Activated CD8-positive, alpha-beta memory T cell treated with anti-CD3 and anti-CD28 coated beads, Interleukin-2, amount 50 U/mL, for 1 hour (primary cell): ENCODE results near the gene USP7.

Experiments used
- DNase-seq: peaks from one replicate; pipeline ENCODE4 v3.0.0-alpha.2; 2020; ENCODE audit errors: extremely low read depth

The USP7 gene

GRCh38 chr16:8900343-8900742, 63.4 kb downstream of the USP7 start:
- DNase-seq = no peak

- DNase-seq = no peak
Observed at GRCh38 chr16:8899709-8900317, 63.9 kb downstream of the USP7 start.

DNA sequence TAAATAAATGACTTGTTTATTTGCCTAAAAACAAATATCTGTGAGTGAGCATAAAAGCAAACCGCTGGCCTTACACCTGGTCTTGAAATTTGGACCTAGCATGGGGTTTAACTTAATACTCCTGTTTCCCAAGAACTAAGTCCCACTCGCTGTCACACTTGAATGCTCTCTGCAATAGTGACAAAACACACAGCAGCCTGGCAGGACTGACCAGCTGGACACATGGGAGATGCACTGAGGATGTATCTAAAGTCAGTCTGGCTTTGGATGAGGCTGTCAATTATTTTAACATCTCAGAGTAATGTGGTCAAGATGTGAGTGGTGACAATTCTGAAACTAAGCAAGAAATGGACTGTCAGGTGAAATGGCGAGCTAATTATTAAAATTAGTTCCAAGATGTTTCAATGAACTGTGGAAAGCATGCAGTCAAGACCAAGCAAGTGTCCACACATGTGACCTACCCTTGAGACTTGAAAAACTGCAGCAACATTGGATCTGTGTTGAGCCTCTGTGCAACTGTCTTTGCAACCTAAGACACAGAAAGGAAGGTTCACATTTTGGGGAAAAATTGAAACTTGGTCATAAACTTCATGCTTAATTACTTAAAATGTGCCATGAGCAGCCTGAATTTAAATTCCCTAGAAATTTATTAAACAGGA, 64.9 kb downstream of the USP7 start:
- DNase-seq = no peak

DNA sequence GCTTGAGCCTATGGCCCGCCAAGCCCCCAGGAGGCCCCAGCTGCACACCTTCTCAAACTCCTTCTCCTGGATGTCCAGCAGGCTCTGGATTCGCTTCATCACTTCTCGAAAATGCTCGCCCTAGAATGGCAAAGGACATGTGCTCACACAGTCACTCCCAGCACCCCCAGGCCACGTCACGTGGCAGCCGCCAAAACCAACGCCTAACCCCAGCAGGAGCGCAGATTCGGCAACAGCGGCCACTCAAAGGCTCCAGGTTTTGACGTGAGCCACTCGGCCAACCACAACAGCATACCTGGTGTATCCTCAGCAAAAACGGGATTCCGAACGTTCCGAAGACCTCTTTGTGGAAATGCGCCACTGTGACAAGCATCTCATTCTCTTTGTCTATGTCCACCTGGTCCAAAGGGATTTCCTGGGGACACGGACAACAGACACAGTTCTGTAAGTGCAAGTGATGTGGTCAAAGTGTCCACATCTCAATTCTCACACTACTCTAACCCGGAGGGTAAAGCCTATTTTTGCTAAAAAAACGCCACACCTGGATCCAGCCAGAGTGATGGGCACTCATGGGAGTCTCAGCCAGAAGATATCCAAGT, 68.9 kb downstream of the USP7 start:
- DNase-seq = no peak

- no peak for DNase-seq
Observed at GRCh38 chr16:8893976-8894690, 69.6 kb downstream of the USP7 start.

DNA sequence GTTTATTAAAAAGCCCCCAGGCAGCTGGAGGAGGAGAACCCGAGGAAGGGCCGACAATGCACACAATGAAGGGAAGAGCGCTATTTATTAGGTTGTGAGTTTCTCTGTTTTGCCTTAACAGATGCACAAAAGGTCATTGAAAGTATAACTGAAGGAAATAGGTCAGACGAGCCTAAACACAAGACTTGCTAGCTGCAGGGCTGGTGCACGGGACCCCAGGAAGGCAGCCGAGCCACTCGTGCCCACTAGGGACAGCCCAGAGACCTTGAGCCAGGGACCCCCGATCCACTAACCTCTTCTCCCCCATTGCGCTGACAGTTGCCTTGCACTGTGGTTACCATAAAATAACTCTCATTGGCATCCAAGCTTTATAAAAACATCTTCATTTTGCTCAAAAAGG, 70.3 kb downstream of the USP7 start:
- DNase-seq = no peak

- DNase-seq = no peak
Observed at GRCh38 chr16:8892101-8892575, 71.6 kb downstream of the USP7 start.

DNA sequence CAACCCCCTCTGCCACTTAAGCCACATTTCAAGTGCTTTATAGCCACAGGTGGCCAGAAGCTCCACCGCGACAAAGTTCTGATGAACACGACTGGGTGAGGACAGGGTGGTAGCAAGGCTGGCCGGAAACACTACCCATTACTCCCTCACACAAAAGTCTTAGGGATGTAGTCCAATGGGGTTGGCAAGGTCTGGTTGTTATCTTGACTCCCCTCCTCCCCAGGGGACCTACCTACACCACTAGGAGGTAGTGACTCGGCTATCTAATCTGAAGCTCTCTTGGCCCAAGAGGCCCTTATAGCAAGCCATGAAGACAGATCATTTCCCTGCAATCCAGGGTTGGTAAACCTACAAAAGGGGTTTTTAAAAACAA, 73.2 kb downstream of the USP7 start:
- no peak for DNase-seq

GRCh38 chr16:8889893-8890548, 73.7 kb downstream of the USP7 start:
- no peak for DNase-seq

- DNase-seq = no peak
Observed at GRCh38 chr16:8888951-8889892, 74.5 kb downstream of the USP7 start.

- DNase-seq = no peak
Observed at GRCh38 chr16:8887952-8888560, 75.7 kb downstream of the USP7 start.

DNA sequence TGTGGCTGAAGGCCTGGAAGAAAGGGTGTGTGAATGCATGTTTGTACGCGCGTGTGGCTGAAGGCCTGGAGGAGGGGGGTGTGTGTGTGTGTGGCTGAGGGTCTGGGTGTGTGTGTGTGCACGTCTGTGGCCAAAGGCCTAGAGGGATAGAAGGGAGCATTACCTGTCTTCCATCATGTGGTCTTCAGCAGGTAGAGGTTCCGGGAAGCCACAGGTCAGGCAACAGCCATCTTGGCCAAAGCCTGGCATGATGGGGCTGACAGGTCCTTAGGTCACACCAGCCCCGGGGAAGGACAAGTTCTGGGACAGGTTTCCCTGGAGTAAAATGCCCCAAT, 76.3 kb downstream of the USP7 start:
- DNase-seq = no peak

DNA sequence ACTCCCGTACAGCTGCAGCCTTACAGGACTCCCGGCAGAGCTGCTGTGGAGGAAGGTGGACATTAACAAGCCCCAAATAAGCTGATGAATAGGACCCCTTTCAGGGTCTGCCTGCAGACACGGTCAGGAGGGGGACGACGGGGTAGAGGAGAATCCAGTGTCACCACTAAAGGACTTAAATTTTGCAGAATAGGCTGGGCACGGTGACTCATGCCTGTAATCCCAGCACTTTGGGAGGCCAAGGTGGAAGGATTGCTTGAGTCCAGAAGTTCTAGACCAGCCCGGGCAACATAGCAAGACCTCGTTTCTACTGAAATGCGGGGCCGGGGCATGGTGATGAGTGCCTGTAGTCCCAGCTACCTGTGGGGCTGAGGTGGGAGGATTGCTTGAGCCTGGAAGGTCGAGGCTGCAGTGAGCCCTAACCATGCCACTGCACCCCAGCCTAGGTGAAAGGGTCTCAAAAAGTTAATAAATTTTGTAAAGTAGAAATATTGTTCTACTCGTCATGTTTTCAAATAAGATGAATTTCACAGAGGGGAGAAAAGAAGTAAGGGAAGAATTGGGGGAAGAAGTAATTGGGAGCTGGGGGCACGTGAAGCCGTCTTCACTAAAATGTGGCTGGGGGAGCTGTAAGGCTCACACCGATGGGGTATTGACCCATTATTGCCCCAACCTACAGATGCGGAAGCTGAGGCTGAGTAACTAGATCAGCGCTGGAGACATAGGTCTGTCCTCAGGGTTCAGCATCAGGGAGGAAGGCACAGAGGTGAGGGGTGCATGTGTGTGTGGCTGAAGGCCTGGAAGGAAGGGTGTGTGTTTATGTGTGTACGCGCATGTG, 76.9 kb downstream of the USP7 start:
- DNase-seq = no peak

GRCh38 chr16:8885674-8886592, 77.8 kb downstream of the USP7 start:
- no peak for DNase-seq

DNA sequence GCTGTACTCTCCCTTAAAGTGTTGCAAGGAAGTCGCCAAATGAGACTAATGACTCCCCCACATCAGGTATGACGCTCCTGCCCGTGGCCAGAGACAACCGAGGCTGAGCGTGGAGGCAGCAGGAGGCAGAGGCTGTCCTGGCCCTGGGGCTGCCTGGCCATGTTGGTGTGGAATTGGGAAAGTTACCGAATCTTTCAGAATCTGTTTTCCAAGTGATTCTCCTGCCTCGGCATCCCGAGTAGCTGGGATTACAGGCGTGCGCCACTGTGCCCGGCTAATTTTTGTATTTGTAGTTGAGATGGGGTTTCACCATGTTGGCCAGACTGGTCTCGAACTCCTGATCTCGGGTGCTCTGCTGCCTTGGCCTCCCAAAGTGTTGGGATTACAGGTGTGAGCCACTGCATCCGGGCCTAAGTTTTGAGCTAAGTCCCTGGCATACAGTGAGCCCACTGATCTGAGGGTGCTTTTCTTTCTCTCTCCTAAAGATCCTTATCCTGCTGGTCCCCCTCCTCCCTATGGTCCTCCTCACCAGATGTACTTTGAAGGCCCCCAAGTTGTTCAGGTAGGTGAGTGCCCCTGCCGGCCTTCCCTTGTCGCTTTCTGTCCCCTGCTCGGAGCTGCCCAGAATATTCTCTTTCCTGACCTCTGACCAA, 80.9 kb downstream of the USP7 start:
- DNase-seq = no peak

- no peak for DNase-seq
Observed at GRCh38 chr16:8882041-8882617, 81.6 kb downstream of the USP7 start, which contains the start of gene LITAFD. Gene LITAFD (plus strand): TSS chr16:8882351. CDS start chr16:8884356, 2,005 bp downstream.

DNA sequence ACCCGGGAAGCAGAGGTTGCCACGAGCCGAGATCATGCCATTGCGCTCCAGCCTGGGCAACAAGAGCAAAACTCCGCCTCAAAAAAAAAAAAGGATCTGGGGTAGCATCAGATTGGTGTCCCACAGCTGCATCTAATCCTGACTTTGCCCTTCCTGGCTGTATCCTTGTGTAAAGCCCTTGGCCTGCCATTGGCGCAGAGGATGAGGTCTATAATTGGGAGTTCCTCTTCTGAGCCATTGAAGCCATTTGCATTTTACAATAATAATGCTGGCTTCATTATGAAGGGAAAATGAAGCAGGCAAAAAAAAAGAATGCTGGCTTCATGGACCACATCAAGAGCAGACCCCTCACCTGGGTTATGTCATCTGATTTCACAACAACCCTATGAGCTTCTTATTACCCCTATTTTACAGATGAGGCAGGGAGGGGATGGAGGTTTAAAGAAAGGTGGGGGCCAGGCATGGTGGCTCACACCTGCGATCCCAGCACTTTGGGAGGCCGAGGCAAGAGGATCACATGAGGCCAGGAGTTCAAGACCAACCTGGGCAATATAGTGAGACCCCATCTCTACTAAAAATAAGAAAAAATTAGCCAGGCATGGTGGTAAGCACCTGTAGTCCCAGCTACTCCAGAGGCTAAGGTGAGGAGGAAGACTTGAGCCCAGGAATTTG, 82.7 kb downstream of the USP7 start:
- no peak for DNase-seq
